Measurements from ENCODE around the gene PSAPL1.

GRCh38 chr4:7477695-7478094 lies 43.0 kb upstream of the PSAPL1 start:
- TF ChIP-seq CTCF (IDR thresholded peaks at IDR 0.05; ENCODE audit: insufficient read depth, low read length), result no peak
- TF ChIP-seq SPI1 (IDR thresholded peaks at IDR 0.05; ENCODE audit: borderline replicate concordance, low read depth), result no peak
- no peak for TF ChIP-seq POLR2AphosphoS5 (IDR thresholded peaks at IDR 0.05; ENCODE audit: low read depth)
- no peak for TF ChIP-seq REST (IDR thresholded peaks at IDR 0.05; ENCODE audit: insufficient replicate concordance, low read depth)
- no peak for TF ChIP-seq GABPA (IDR thresholded peaks at IDR 0.05; ENCODE audit: low read depth)
